ENCODE results near the gene FGD3. TPM values are rescaled to one million over a fixed set of nuclear protein-coding genes. Genes with fewer than 3 reads are reported as not detected.

Gene FGD3
- total RNA-seq, 3 donors from 2014 or later = 10.2 to 18.0 (median 10.4) TPM

DNA sequence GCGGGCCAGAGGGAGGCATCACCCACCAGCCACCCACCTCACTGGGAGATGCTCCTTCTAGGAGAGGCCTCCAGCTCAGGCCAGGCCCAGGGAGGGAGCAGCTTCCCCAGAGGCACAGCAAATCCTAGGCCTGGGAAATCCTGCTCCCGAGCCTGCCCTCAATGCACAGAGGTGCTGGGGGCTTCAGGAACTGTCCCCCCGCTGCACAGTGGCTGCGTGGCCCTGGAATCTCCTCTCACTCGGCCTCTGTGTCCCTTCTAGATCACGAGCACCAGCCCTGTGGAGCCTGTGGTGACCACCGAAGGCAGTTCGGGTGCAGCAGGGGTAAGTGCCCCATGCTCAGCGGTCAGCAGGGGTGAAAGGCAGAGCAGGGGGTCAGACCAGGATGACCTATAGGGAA lies 74.7 kb downstream of the FGD3 start:
- no peak overlapping the region for H3K4me3 ChIP-seq
- no peaks in the 10 kb centered on the region for H3K36me3 ChIP-seq
- no peak overlapping the region for H3K27ac ChIP-seq
- no peaks in the 10 kb centered on the region for H3K9me3 ChIP-seq
- no peaks in the 10 kb centered on the region for H3K27me3 ChIP-seq
- TF ChIP-seq POLR2AphosphoS5 (IDR thresholded peaks at IDR 0.05) (no peak), POLR2A (IDR thresholded peaks at IDR 0.05) (no peak)
- TF ChIP-seq, protein P1, sequence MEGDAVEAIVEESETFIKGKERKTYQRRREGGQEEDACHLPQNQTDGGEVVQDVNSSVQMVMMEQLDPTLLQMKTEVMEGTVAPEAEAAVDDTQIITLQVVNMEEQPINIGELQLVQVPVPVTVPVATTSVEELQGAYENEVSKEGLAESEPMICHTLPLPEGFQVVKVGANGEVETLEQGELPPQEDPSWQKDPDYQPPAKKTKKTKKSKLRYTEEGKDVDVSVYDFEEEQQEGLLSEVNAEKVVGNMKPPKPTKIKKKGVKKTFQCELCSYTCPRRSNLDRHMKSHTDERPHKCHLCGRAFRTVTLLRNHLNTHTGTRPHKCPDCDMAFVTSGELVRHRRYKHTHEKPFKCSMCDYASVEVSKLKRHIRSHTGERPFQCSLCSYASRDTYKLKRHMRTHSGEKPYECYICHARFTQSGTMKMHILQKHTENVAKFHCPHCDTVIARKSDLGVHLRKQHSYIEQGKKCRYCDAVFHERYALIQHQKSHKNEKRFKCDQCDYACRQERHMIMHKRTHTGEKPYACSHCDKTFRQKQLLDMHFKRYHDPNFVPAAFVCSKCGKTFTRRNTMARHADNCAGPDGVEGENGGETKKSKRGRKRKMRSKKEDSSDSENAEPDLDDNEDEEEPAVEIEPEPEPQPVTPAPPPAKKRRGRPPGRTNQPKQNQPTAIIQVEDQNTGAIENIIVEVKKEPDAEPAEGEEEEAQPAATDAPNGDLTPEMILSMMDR (IDR thresholded peaks at IDR 0.05) = no peak
- intact Hi-C loops (cut with DNase I; ENCODE audit: low total_unique reads) = no loop called here
- no peak for DNase-seq (ENCODE audit: low spot score in 2 of 2)
- H3K4me1 ChIP-seq = no peaks in the 10 kb centered on the region

DNA sequence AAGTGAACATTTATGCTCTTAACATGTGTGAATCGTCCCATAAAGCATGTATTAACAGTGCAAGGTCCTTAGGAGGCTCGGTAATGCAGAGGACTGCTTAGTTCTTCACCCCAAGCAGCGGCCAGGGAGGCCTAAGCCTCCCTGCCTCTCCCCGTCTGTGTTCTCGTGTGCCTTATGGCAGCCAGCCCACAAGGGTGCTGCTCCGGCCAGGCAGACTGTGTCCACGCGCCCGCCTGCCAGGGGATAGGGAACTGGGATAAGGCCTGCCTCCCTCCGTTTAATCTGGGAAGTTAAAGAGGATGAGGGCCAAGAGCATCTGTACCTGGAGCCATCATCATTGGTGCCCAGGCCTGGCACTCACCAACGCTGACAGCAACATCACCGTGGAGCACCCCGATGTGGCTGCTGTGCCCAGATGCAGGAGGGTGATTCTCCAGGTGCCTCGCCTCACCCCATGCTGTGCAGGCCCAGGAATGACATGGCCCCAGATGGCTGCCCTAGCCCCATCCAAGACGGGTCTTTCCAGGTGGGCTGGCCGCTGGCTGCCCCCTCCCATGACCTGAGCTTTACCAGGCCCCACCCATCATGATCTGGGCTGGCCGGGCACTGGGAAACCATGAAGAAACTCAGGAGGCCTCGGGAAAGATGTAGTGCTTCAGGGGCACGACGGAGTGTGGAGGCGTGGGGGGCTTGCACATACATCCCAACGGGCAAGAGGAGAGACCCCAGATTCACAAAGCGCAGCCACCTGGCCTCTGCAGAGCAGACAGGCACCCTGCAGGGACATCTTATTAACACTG lies 75.6 kb downstream of the FGD3 start:
- no peaks in the 10 kb centered on the region for H3K4me1 ChIP-seq
- H3K27me3 ChIP-seq = no peaks in the 10 kb centered on the region
- TF ChIP-seq, protein P1 (IDR thresholded peaks at IDR 0.05) = no peak
- TF ChIP-seq POLR2A (IDR thresholded peaks at IDR 0.05) (no peak), POLR2AphosphoS5 (IDR thresholded peaks at IDR 0.05) (no peak)
- H3K27ac ChIP-seq = no peak overlapping the region
- DNase-seq (ENCODE audit: low spot score in 2 of 2) = no peak
- H3K36me3 ChIP-seq = no peaks in the 10 kb centered on the region
- H3K9me3 ChIP-seq = no peaks in the 10 kb centered on the region
- intact Hi-C loops (cut with DNase I; ENCODE audit: low total_unique reads) = no loop called here
- H3K4me3 ChIP-seq = no peak overlapping the region

DNA sequence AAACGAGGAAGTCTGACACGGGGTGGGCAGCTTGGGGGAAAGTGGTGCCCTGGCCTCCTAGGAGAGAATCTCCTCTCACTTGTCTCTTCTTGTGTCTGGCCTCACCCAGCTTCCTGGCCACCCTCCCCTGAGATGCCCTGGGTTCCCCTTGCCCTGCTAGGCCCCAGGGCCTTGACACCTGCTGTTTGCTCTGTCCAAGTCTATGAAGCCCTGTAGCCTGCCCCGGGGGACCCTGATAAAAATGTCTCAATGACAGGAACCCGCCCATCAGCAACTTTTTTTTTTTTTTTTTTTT lies 76.1 kb downstream of the FGD3 start:
- Histone ChIP-seq H3K4me1 (no peaks in the 10 kb centered on the region), H3K9me3 (no peaks in the 10 kb centered on the region), H3K27me3 (no peaks in the 10 kb centered on the region), H3K36me3 (no peaks in the 10 kb centered on the region), H3K4me3 (no peak overlapping the region), H3K27ac (no peak overlapping the region)
- TF ChIP-seq POLR2AphosphoS5 (IDR thresholded peaks at IDR 0.05) (no peak), POLR2A (IDR thresholded peaks at IDR 0.05) (no peak)
- TF ChIP-seq, protein P1 (IDR thresholded peaks at IDR 0.05) = no peak
- no peak for DNase-seq (ENCODE audit: low spot score in 2 of 2)
- intact Hi-C loops (cut with DNase I; ENCODE audit: low total_unique reads) = no loop called here

DNA sequence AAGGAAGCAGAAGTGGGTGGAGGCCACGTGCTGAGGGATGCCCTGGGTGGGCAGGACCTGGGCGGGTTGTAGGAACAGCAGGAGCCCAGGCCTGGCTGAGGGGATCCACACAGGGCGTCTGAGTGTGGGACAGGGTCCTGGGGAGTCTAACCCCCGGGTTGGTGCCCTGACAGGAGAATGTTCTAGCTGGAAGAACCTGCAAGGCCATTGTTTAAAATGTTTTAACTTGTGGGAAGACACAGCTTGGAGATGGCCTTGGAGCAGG lies 77.3 kb downstream of the FGD3 start:
- Histone ChIP-seq H3K27ac (no peak overlapping the region), H3K36me3 (no peaks in the 10 kb centered on the region), H3K27me3 (no peaks in the 10 kb centered on the region), H3K4me1 (no peaks in the 10 kb centered on the region), H3K4me3 (no peak overlapping the region), H3K9me3 (no peaks in the 10 kb centered on the region)
- intact Hi-C loops (cut with DNase I; ENCODE audit: low total_unique reads) = no loop called here
- TF ChIP-seq, protein P1 (IDR thresholded peaks at IDR 0.05) = no peak
- TF ChIP-seq POLR2AphosphoS5 (IDR thresholded peaks at IDR 0.05) = no peak
- TF ChIP-seq POLR2A (IDR thresholded peaks at IDR 0.05) = no peak
- DNase-seq (ENCODE audit: low spot score in 2 of 2) = no peak

DNA sequence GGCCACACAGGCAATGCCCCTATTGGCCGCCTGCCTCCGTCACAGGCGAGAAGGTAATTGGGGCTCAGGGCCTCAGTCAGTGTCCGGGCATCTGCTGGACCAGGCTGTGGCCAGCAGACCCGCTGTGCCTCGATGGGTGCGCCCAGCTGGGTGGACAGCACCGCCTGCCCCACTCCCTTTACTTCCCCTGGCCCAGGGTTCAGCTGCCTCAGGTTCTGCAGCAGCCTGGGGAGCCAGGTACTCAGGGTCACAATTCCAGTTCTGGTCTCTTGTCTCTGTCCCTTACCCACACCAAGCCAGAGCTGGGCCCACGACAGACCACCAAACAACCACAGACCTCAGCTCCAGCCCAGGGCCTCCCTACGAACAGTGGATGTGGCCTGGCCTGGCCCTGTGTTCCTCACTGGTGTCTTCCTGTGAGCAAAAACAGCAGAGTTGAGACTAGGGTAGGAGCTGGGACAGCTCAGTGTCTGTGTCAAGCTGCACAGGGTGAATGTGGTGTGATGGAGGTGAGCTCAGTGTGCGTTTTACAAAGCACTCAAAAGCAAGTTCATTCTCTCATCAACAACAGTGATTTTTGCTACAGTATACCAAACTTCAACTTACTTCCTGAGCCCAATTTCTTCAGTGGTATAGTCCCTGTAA lies 77.8 kb downstream of the FGD3 start:
- TF ChIP-seq POLR2A (IDR thresholded peaks at IDR 0.05) (no peak), POLR2AphosphoS5 (IDR thresholded peaks at IDR 0.05) (no peak)
- TF ChIP-seq, protein P1 (IDR thresholded peaks at IDR 0.05) = no peak
- Histone ChIP-seq H3K27me3 (no peaks in the 10 kb centered on the region), H3K27ac (no peak overlapping the region), H3K4me1 (no peaks in the 10 kb centered on the region), H3K36me3 (no peaks in the 10 kb centered on the region), H3K9me3 (no peaks in the 10 kb centered on the region), H3K4me3 (no peak overlapping the region)
- no peak for DNase-seq (ENCODE audit: low spot score in 2 of 2)
- intact Hi-C loops (cut with DNase I; ENCODE audit: low total_unique reads) = no loop called here
